Tibial artery (tissue), 4 donors: ENCODE results near the gene SEMA3F.

Experiments
- DNase-seq, 2 donors: peaks; one replicate each; pipeline ENCODE4 v3.0.0-alpha.2; 2019
- H3K27ac ChIP-seq, 2 donors: fragments of 200-600 bp; sonication (generic) in 1 of 2; 1 replicate in 1 of 2; 2 replicates in 1 of 2; pipeline ENCODE4 v1.5.1; 2018 to 2019; ENCODE audit warnings: mild to moderate bottlenecking in 1 of 2
- H3K27me3 ChIP-seq, 2 donors: fragments of 200-600 bp; sonication (generic) in 1 of 2; one replicate each; pipeline versions ENCODE4 v1.5.1 to v1.6.0; 2016 to 2019
- H3K36me3 ChIP-seq, 3 donors: fragments of 200-600 bp; sonication (generic) in 2 of 3; one replicate each; pipeline ENCODE4 v1.5.1; 2016 to 2019; ENCODE audit warnings: mild to moderate bottlenecking in 2 of 3
- H3K4me1 ChIP-seq, 4 donors: fragments of 200-600 bp; sonication (generic) in 2 of 4; 1 replicate in 3 of 4; 2 replicates in 1 of 4; pipeline ENCODE4 v1.5.1; 2016 to 2019
- H3K4me3 ChIP-seq, 2 donors: fragments of 200-600 bp; sonication (generic) in 1 of 2; 1 replicate in 1 of 2; 2 replicates in 1 of 2; pipeline ENCODE4 v1.5.1; 2018 to 2019; ENCODE audit warnings: mild to moderate bottlenecking in 2 of 2
- H3K9me3 ChIP-seq, 3 donors: fragments of 200-600 bp; sonication (generic) in 1 of 3; one replicate each; pipeline ENCODE4 v1.5.1; 2016 to 2019
- intact Hi-C: fragments of 100-400 bp; cut with DNase I; formaldehyde crosslinking; loops from one replicate; pipeline ENCODE4 v1.15.0; 2023; ENCODE audit warnings: low total_unique reads
- TF ChIP-seq, protein P1 (sequence below), 2 experiments: fragments of 200-600 bp in 1 of 2; fragments of 450-650 bp in 1 of 2; IDR thresholded peaks; one replicate each; pipeline ENCODE4 v1.5.1; 2017 to 2019; ENCODE audit warnings: antibody characterized with exemption in 2 of 2, mild to moderate bottlenecking in 1 of 2, moderate library complexity in 1 of 2

The SEMA3F gene

DNA sequence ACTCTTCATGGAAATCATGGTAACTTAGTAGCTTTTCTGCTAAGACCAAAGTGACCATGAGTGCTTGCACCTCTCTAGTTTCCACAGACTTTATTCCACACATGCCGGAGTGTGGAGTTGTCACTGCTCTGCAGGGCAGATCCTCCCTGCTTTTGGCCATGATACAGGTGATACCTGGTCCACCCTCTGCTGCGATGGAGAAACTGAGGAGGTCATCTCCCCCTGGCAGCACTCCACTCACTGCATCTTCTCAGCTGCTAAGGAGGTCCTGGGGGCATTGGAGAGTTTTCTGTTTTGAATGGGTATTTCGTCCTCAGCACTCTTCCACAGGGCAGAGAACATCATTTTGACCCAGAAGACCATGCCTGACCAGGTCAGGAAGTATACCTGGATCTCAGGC, 35.3 kb upstream of the SEMA3F start:
- Histone ChIP-seq H3K27me3 (no peaks in the 10 kb centered on the region), H3K9me3 (no peaks in the 10 kb centered on the region), H3K27ac (no peak overlapping the region), H3K36me3 (peaks cover 46 to 67% (median 52%) of the 10 kb centered on the region in 3 donors), H3K4me1 (peaks cover 0 to 30% (median 11%) of the 10 kb centered on the region in 4 donors), H3K4me3 (no peak overlapping the region)
- TF ChIP-seq, protein P1, sequence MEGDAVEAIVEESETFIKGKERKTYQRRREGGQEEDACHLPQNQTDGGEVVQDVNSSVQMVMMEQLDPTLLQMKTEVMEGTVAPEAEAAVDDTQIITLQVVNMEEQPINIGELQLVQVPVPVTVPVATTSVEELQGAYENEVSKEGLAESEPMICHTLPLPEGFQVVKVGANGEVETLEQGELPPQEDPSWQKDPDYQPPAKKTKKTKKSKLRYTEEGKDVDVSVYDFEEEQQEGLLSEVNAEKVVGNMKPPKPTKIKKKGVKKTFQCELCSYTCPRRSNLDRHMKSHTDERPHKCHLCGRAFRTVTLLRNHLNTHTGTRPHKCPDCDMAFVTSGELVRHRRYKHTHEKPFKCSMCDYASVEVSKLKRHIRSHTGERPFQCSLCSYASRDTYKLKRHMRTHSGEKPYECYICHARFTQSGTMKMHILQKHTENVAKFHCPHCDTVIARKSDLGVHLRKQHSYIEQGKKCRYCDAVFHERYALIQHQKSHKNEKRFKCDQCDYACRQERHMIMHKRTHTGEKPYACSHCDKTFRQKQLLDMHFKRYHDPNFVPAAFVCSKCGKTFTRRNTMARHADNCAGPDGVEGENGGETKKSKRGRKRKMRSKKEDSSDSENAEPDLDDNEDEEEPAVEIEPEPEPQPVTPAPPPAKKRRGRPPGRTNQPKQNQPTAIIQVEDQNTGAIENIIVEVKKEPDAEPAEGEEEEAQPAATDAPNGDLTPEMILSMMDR (IDR thresholded peaks at IDR 0.05) = no peak
- DNase-seq = no peak
- intact Hi-C loops = loop anchor here (10.0 kb wide), 1 partner anchor 155 kb away; the partner anchor contains the start of gene LSMEM2

DNA sequence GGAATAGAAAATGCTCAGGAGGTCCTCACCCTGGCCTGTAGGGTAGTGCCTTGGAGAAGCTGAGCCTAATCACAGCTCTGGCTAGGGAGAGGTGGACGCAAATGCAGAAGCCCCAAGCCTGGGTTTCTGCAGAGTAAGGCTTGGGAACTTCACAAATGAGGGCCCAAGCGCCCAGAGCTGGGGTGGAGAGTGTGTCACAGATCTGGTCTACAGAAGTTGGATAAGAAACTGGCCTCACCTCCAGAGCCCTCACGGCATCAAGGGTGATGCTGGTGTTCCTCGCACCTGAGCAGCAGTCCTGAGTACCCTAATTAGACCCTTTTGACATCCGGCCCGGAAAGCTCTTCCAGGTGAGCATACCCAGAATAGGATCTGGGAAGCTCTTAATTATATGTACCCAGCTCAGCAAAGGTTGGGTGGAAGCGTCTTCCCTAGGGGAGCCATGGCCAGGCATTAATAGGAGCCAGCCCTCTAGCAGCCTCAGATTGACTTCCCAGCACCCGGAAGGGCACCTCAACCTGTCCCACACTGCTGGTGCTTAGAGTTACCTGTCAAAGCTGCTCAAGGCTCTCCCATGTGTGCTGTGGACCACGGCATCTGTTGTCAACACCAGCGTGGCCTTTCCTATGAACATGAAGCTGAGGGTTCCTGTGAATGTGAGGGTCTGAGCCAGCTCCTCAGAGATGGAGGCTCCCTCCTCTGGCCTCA, 34.6 kb upstream of the SEMA3F start:
- DNase-seq = no peak
- no peaks in the 10 kb centered on the region for H3K27me3 ChIP-seq
- peaks cover 0 to 37% (median 19%) of the 10 kb centered on the region in 4 donors for H3K4me1 ChIP-seq
- H3K27ac ChIP-seq = no peak overlapping the region
- H3K9me3 ChIP-seq = no peaks in the 10 kb centered on the region
- H3K4me3 ChIP-seq = no peak overlapping the region
- intact Hi-C loops = loop anchor here (1.0 to 10.0 kb wide), 2 partner anchors 69 to 154 kb away; partner anchors contain the start of gene LSMEM2
- TF ChIP-seq, protein P1 (IDR thresholded peaks at IDR 0.05) = no peak
- peaks cover 39 to 59% (median 44%) of the 10 kb centered on the region in 3 donors for H3K36me3 ChIP-seq

DNA sequence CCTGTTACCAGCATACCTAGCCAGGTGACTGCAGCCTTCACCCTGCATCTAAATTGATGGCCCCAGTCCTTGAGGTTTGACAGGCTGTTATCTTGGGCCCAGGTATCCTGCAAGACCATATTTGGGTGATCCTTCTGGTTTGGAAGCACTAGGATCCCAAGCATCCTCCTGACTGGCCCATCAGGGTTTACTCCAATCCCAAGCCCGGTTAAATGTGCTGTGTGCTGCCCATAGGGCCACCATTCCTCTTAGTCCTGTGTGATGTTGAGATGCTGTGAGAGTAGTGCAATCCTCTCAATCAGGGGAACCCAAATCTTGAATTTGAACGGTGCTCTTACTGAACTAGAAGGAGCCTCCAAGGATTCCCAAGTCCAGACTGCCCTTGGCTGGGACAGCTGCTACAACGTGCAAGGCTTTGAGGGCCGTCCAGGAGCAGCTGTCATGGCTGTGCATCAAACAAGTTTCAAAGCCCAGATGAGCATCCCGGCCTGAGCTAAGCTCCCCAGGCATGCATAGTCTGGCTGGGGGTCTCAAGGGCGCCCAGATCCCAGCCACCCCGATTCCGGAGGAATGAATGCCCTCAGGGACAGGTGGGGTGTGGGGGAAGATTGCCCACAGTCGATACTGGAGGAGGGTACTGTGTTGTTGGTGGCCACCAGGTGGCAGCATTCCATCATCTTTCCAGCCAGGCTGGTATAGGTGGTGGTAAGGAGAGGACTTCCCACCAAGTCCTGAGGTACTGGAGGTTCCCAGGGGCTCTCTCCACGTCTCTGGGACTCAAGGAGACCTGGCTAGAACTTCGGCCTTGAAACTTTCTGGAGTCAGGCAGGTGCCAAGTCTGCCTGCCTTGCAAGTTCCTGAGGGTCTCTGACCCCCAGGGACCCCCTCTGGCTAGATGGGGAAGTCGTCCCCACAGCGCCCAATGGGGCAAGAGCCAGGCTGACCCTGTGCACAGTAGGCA, 33.8 kb upstream of the SEMA3F start:
- TF ChIP-seq, protein P1 (IDR thresholded peaks at IDR 0.05) = peak; percentile 67 to 95
- Histone ChIP-seq H3K36me3 (peaks cover 30 to 51% (median 36%) of the 10 kb centered on the region in 3 donors), H3K4me1 (peaks cover 0 to 46% (median 27%) of the 10 kb centered on the region in 4 donors), H3K27ac (no peak overlapping the region), H3K9me3 (no peaks in the 10 kb centered on the region), H3K4me3 (no peak overlapping the region), H3K27me3 (no peaks in the 10 kb centered on the region)
- intact Hi-C loops = loop anchor here (1.0 to 10.0 kb wide), 2 partner anchors 68 to 153 kb away; partner anchors contain the start of gene LSMEM2
- DNase-seq = peak; percentile 57 to 82

DNA sequence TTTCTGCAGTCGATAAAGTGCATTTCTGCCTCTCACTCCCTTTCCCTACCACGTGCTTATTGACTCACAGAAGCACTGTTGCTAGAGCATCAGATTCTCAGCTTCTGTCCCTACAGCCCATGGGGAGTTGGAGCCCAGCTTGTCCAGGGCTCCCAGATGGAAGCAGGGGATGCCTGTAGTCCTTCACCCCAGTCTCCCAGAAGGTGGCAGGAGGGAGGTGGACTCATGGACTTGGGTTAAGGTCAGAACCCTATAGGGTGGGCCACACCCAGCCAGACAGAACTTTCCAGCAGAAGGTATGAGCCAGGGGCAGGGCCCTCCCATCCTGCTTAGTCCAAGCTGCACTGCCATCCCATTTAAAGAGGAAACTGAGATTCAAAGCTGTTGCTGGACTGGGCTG, 33.1 kb upstream of the SEMA3F start:
- Histone ChIP-seq H3K27me3 (no peaks in the 10 kb centered on the region), H3K27ac (no peak overlapping the region), H3K36me3 (peaks cover 23 to 44% (median 29%) of the 10 kb centered on the region in 3 donors), H3K4me3 (no peak overlapping the region), H3K9me3 (no peaks in the 10 kb centered on the region), H3K4me1 (peaks cover 0 to 53% (median 34%) of the 10 kb centered on the region in 4 donors)
- no peak for DNase-seq
- intact Hi-C loops = loop anchor here (10.0 kb wide), 1 partner anchor 153 kb away; the partner anchor contains the start of gene LSMEM2
- TF ChIP-seq, protein P1 (IDR thresholded peaks at IDR 0.05) = no peak

DNA sequence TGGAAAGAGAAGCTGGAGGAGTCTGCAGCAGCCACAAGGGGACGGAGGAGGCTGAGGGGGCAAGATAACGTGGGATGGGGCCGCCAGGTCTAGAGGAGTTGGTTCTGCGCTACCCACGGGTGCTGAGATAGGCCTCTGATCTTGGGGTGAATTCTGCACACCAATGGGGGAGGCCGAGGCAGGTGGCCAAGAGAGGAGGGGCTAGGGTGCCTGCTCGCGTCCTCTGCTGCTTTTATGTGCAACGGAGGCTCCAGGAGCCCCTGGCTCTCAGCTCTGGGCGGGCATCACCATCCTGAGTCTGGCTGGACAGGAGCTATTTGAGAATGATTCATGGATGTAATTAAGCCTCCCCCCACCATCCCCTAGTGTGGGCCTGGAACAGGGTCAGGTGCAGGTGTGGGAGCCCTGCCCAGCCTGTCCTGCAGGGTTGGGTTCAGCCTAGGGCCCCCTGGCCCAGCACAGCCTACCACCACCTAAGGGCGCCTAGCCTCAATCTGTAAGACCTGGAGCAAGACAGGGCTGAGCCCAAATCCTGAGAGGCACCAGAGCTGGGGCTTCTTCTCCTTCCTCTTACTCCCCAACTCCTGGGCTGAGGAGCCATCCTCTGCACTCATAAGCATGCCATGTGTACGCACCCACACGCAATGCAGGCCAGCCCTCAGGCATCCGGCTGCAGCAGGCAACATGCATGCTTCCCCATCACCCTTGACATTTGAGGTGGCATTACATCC, 32.3 kb upstream of the SEMA3F start:
- H3K27ac ChIP-seq = no peak overlapping the region

More for the DNA sequence above, 32.3 kb upstream of the SEMA3F start:
- Histone ChIP-seq H3K4me1 (peaks cover 0 to 60% (median 38%) of the 10 kb centered on the region in 4 donors), H3K36me3 (peaks cover 16 to 36% (median 21%) of the 10 kb centered on the region in 3 donors), H3K9me3 (no peaks in the 10 kb centered on the region), H3K4me3 (no peak overlapping the region), H3K27me3 (no peaks in the 10 kb centered on the region)
- DNase-seq = peak in 1 of 2 donors; percentile 61
- TF ChIP-seq, protein P1 (IDR thresholded peaks at IDR 0.05) = no peak
- intact Hi-C loops = loop anchor here (10.0 kb wide), 1 partner anchor 152 kb away; the partner anchor contains the start of gene LSMEM2
